Sigmoid colon (tissue), 4 donors: Measurements from ENCODE around the gene GJC3.

Source experiments
- CTCF ChIP-seq, 4 experiments: fragments of 450-650 bp in 3 of 4; fragments of 200-600 bp in 1 of 4; IDR thresholded peaks; one replicate each; pipeline ENCODE4 v1.5.1; 2016 to 2019; ENCODE audit warnings: antibody characterized with exemption in 4 of 4, mild to moderate bottlenecking in 3 of 4, moderate library complexity in 2 of 4
- EP300 ChIP-seq, 4 donors: sonication (generic); formaldehyde crosslinking; IDR thresholded peaks; one replicate each; pipeline ENCODE4 v1.6.1; 2017; ENCODE audit warnings: antibody characterized with exemption in 4 of 4

DNA sequence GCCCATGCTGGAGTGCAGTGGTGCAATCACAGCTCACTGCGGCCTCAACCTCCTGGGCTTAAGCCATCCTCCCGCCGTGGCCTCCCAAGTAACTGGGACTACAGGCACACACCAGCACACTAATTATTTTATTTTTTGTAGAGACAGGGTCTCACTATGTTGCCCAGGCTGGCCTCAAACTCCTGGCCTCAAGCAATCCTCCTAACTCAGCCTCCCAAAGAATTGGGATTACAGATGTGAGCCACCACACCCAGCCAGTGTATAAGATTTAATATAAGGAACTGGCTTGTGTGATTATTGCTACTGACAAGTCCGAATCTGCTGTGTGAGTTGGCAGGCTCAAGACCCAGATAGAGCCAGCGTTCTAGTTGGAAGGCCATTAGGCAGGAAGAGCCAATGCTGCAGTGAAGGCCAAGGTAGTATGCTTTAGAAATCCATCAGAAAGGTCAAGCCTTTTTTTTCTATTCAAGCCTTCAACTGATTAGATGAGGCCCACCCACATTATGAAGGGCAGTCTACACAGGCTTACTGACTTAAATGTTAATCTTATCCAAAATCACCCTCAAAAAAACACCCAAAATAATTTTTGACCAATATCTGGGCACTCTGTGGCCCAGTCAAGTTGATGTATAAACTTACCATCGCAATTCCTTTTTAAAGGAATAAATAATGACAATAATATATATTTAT lies 29.4 kb downstream of the GJC3 start:
- TF ChIP-seq CTCF (IDR thresholded peaks at IDR 0.05) (no peak), EP300 (IDR thresholded peaks at IDR 0.05) (no peak)
